ENCODE data around the gene CYFIP1. TPM values are rescaled to one million over a fixed set of nuclear protein-coding genes. Genes with fewer than 3 reads are reported as not detected.

CYFIP1 gene
- total RNA-seq, 1 donor from 2014 or later: 14.5 TPM

DNA sequence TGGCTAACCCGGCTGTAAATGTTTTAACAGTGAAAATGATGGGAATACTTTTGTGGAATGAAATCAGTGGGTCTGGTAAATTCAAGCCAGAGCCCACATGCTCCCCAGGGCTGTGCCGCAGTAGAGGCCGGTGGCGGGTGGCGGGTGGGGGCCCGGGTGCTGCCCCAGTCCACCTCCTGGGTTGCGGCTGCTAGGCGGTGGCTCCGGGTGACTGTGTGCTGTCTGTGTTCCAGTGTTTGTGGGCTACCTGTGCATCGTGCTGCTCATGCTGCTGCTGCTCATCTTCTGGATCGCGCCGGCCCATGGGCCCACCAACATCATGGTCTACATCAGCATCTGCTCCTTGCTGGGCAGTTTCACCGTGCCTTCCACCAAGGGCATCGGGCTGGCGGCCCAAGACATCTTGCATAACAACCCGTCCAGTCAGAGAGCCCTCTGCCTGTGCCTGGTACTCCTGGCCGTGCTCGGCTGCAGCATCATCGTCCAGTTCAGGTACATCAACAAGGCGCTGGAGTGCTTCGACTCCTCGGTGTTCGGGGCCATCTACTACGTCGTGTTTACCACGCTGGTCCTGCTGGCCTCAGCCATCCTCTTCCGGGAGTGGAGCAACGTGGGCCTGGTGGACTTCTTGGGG, 156.6 kb downstream of the CYFIP1 start:
- intact Hi-C loops (cut with micrococcal nuclease): no loop called here

DNA sequence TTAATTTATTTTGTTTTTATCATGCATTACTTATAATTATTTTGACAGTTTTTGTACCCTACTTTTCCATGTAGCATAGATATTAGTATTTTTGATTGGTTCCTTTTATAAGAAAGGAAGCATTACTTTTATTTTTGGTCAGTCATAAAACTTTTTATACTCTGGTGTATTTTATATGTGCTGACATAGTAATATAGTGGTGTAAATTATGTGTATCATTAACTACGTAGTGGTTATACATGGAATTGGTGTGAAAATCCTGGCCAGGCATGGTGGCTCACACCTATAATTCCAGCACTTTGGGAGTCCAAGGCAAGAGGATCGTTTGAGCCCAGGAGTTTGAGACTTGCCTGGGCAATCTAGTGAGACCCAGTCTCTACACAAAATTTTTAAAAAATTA, 160.5 kb downstream of the CYFIP1 start:
- intact Hi-C loops (cut with micrococcal nuclease): no loop called here

Other genes with a start within 250 kb of the CYFIP1 start
- 18.5 TPM in 2 replicates for gene NIPA1, start 193.7 kb downstream of the CYFIP1 start, total RNA-seq
- 48.0 and 48.7 TPM in 2 replicates for gene NIPA2, start 141.7 kb downstream of the CYFIP1 start, total RNA-seq
- 22.8 and 23.4 TPM in 2 replicates for gene TUBGCP5, start 59.2 kb upstream of the CYFIP1 start, total RNA-seq
- gene GOLGA6L1, start 156.5 kb upstream of the CYFIP1 start, total RNA-seq: not detected in 2 replicates